Activated CD4-positive, alpha-beta memory T cell treated with anti-CD3 and anti-CD28 coated beads for 36 hours (primary cell): ENCODE data around the gene KRTAP4-5. TPM values are rescaled to one million over a fixed set of nuclear protein-coding genes. Genes with fewer than 3 reads are reported as not detected.
"Not testable (repeated sequence)": the region's sequence is repeated elsewhere in the genome, so short reads cannot be mapped to it uniquely, and the experiment has no call there.

Source experiments
- CTCF ChIA-PET: fragments of 350-600 bp; sonication (Branson Sonifier 250); formaldehyde crosslinking; loops from one replicate; lab custom pipeline; 2021; ENCODE audit warnings: antibody characterized with exemption, inconsistent platforms; lab: Charles Lee
- POLR2A ChIA-PET: fragments of 350-600 bp; sonication (Branson Sonifier 250); formaldehyde crosslinking; loops from one replicate; lab custom pipeline; 2021; ENCODE audit warnings: antibody characterized with exemption; lab: Charles Lee
- DNase-seq: peaks from one replicate; pipeline ENCODE4 v3.0.0-alpha.2; 2020
- H3K27ac Mint-ChIP-seq: one replicate; pipeline ENCODE4 v1.8.0; 2021; ENCODE audit warnings: mixed read lengths
- H3K27me3 Mint-ChIP-seq: one replicate; pipeline ENCODE4 v1.8.0; 2021; ENCODE audit warnings: mixed read lengths
- H3K36me3 Mint-ChIP-seq: one replicate; pipeline ENCODE4 v1.8.0; 2021; ENCODE audit warnings: mixed read lengths
- H3K4me1 Mint-ChIP-seq: one replicate; pipeline ENCODE4 v1.8.0; 2021; ENCODE audit warnings: low read depth, mixed read lengths
- H3K4me3 Mint-ChIP-seq: one replicate; pipeline ENCODE4 v1.8.0; 2021; ENCODE audit warnings: mild to moderate bottlenecking, mixed read lengths
- H3K9me3 Mint-ChIP-seq: one replicate; pipeline ENCODE4 v1.8.0; 2021; ENCODE audit warnings: mixed read lengths
- intact Hi-C: fragments of 100-400 bp; cut with micrococcal nuclease; formaldehyde crosslinking; loops from one replicate; pipeline ENCODE4 v1.15.1; 2023
- total RNA-seq, 2 experiments: library from RNA; stranded (reverse); gene quantifications; one replicate each; pipeline ENCODE4 v1.2.3, GENCODE V29; 2021

Gene KRTAP4-5
- total RNA-seq, result not detected

- DNase-seq, result no peak
- Mint-ChIP-seq H3K4me1 (no peaks in the 10 kb centered on the region), H3K27me3 (no peaks in the 10 kb centered on the region), H3K9me3 (no peaks in the 10 kb centered on the region), H3K36me3 (no peaks in the 10 kb centered on the region), H3K27ac (no peak within 1 kb of the TSS), H3K4me3 (no peak within 1 kb of the TSS)
- intact Hi-C loops, result no loop called here
- CTCF ChIA-PET, result no interaction called here
- POLR2A ChIA-PET, result no interaction called here
Observed at GRCh38 chr17:41149652-41149985, at the start of gene KRTAP4-5. Gene KRTAP4-5 (minus strand): TSS chr17:41149825. CDS start chr17:41149767, 58 bp downstream.

GRCh38 chr17:41196068-41196467, 46.4 kb upstream of the KRTAP4-5 start:
- Mint-ChIP-seq H3K27ac (no peak overlapping the region), H3K4me3 (no peak overlapping the region), H3K36me3 (no peaks in the 10 kb centered on the region), H3K4me1 (no peaks in the 10 kb centered on the region), H3K9me3 (peaks cover 6% of the 10 kb centered on the region), H3K27me3 (peaks cover 4% of the 10 kb centered on the region)
- CTCF ChIA-PET, result no interaction called here
- intact Hi-C loops, result no loop called here
- POLR2A ChIA-PET, result no interaction called here
- no peak for DNase-seq

GRCh38 chr17:41190328-41190727, 40.7 kb upstream of the KRTAP4-5 start:
- no peaks in the 10 kb centered on the region for H3K36me3 Mint-ChIP-seq
- peaks cover 3% of the 10 kb centered on the region for H3K9me3 Mint-ChIP-seq
- no peak for DNase-seq
- POLR2A ChIA-PET, result no interaction called here
- no peaks in the 10 kb centered on the region for H3K4me1 Mint-ChIP-seq
- intact Hi-C loops, result no loop called here
- H3K27me3 Mint-ChIP-seq, result peaks cover 13% of the 10 kb centered on the region
- CTCF ChIA-PET, result no interaction called here
- no peak overlapping the region for H3K27ac Mint-ChIP-seq
- H3K4me3 Mint-ChIP-seq, result no peak overlapping the region

GRCh38 chr17:41189837-41190318, 40.3 kb upstream of the KRTAP4-5 start, which contains the start of gene KRTAP9-1:
Gene KRTAP9-1 (plus strand): TSS chr17:41189887. CDS start chr17:41189887, 0 bp downstream.
- H3K9me3 Mint-ChIP-seq, CTCF ChIA-PET, intact Hi-C loops, POLR2A ChIA-PET, H3K4me3 Mint-ChIP-seq, H3K36me3 Mint-ChIP-seq, H3K27ac Mint-ChIP-seq, H3K4me1 Mint-ChIP-seq, DNase-seq: not testable (repeated sequence)
- H3K27me3 Mint-ChIP-seq, result peaks cover 13% of the 10 kb centered on the region

GRCh38 chr17:41186872-41187271, 37.2 kb upstream of the KRTAP4-5 start:
- no peaks in the 10 kb centered on the region for H3K4me1 Mint-ChIP-seq
- H3K36me3 Mint-ChIP-seq, result no peaks in the 10 kb centered on the region
- intact Hi-C loops, result no loop called here
- ChIA-PET CTCF (no interaction called here), POLR2A (no interaction called here)
- H3K27me3 Mint-ChIP-seq, result peaks cover 13% of the 10 kb centered on the region
- DNase-seq, result no peak
- no peaks in the 10 kb centered on the region for H3K9me3 Mint-ChIP-seq
- no peak overlapping the region for H3K27ac Mint-ChIP-seq
- H3K4me3 Mint-ChIP-seq, result no peak overlapping the region

GRCh38 chr17:41185001-41185400, 35.4 kb upstream of the KRTAP4-5 start:
- Mint-ChIP-seq H3K36me3 (no peaks in the 10 kb centered on the region), H3K4me3 (no peak overlapping the region), H3K27me3 (peaks cover 13% of the 10 kb centered on the region), H3K9me3 (no peaks in the 10 kb centered on the region), H3K27ac (no peak overlapping the region), H3K4me1 (no peaks in the 10 kb centered on the region)
- POLR2A ChIA-PET, result no interaction called here
- DNase-seq, result no peak
- intact Hi-C loops, result no loop called here
- CTCF ChIA-PET, result interaction anchor here (1.4 kb wide), 1 partner anchor 364 kb away, joined by 3 read pairs; no protein-coding TSS in a partner anchor

GRCh38 chr17:41184480-41184961, 34.9 kb upstream of the KRTAP4-5 start, which contains the start of gene KRTAP4-1:
Gene KRTAP4-1 (minus strand): TSS chr17:41184911. CDS start chr17:41184854, 57 bp downstream.
- Mint-ChIP-seq H3K36me3 (no peaks in the 10 kb centered on the region), H3K9me3 (no peaks in the 10 kb centered on the region), H3K27ac (no peak within 1 kb of the TSS), H3K4me1 (no peaks in the 10 kb centered on the region), H3K27me3 (peaks cover 13% of the 10 kb centered on the region), H3K4me3 (no peak within 1 kb of the TSS)
- ChIA-PET CTCF (interaction anchor here (1.4 kb wide), 1 partner anchor 364 kb away, joined by 3 read pairs; no protein-coding TSS in a partner anchor), POLR2A (no interaction called here)
- DNase-seq, result no peak
- intact Hi-C loops, result no loop called here

GRCh38 chr17:41178843-41179616, 29.4 kb upstream of the KRTAP4-5 start:
- CTCF ChIA-PET, result no interaction called here
- Mint-ChIP-seq H3K4me3 (no peak overlapping the region), H3K4me1 (no peaks in the 10 kb centered on the region), H3K9me3 (no peaks in the 10 kb centered on the region), H3K36me3 (no peaks in the 10 kb centered on the region), H3K27me3 (peaks cover under 1% of the 10 kb centered on the region), H3K27ac (no peak overlapping the region)
- intact Hi-C loops, result no loop called here
- no peak for DNase-seq
- POLR2A ChIA-PET, result no interaction called here

- Mint-ChIP-seq H3K4me3 (no peak overlapping the region), H3K27ac (no peak overlapping the region), H3K27me3 (no peaks in the 10 kb centered on the region), H3K9me3 (no peaks in the 10 kb centered on the region), H3K4me1 (no peaks in the 10 kb centered on the region), H3K36me3 (no peaks in the 10 kb centered on the region)
- ChIA-PET POLR2A (no interaction called here), CTCF (no interaction called here)
- no peak for DNase-seq
- intact Hi-C loops, result no loop called here
Observed at GRCh38 chr17:41178341-41178740, 28.7 kb upstream of the KRTAP4-5 start.

GRCh38 chr17:41177727-41178271, 28.2 kb upstream of the KRTAP4-5 start, which contains the start of gene KRTAP4-2:
Gene KRTAP4-2 (minus strand): TSS chr17:41178221. CDS start chr17:41178164, 57 bp downstream.
- CTCF ChIA-PET, result no interaction called here
- H3K27me3 Mint-ChIP-seq, result no peaks in the 10 kb centered on the region
- POLR2A ChIA-PET, result no interaction called here

GRCh38 chr17:41176744-41177387, 27.2 kb upstream of the KRTAP4-5 start:
- DNase-seq, result no peak
- intact Hi-C loops, result no loop called here
- ChIA-PET POLR2A (no interaction called here), CTCF (no interaction called here)
- no peaks in the 10 kb centered on the region for H3K36me3 Mint-ChIP-seq
- no peaks in the 10 kb centered on the region for H3K4me1 Mint-ChIP-seq
- no peaks in the 10 kb centered on the region for H3K9me3 Mint-ChIP-seq
- H3K27ac Mint-ChIP-seq, result no peak overlapping the region
- H3K4me3 Mint-ChIP-seq, result no peak overlapping the region
- no peaks in the 10 kb centered on the region for H3K27me3 Mint-ChIP-seq

More at GRCh38 chr17:41177727-41178271, 28.2 kb upstream of the KRTAP4-5 start, which contains the start of gene KRTAP4-2:
- DNase-seq, result no peak
- Mint-ChIP-seq H3K36me3 (no peaks in the 10 kb centered on the region), H3K27ac (no peak within 1 kb of the TSS), H3K4me3 (no peak within 1 kb of the TSS), H3K4me1 (no peaks in the 10 kb centered on the region), H3K9me3 (no peaks in the 10 kb centered on the region)
- intact Hi-C loops, result no loop called here

GRCh38 chr17:41171886-41172285, 22.3 kb upstream of the KRTAP4-5 start:
- H3K4me3 Mint-ChIP-seq, result no peak overlapping the region
- CTCF ChIA-PET, result no interaction called here
- H3K36me3 Mint-ChIP-seq, result no peaks in the 10 kb centered on the region
- no peaks in the 10 kb centered on the region for H3K9me3 Mint-ChIP-seq
- intact Hi-C loops, result no loop called here
- no peaks in the 10 kb centered on the region for H3K27me3 Mint-ChIP-seq
- H3K27ac Mint-ChIP-seq, result no peak overlapping the region
- POLR2A ChIA-PET, result no interaction called here
- DNase-seq, result no peak
- no peaks in the 10 kb centered on the region for H3K4me1 Mint-ChIP-seq
